H1 (cell line): ENCODE results near the gene MAMSTR. TPM values are rescaled to one million over a fixed set of nuclear protein-coding genes. Genes with fewer than 3 reads are reported as not detected.

Experiments
- ATF3 ChIP-seq: IDR thresholded peaks from 2 replicates; pipeline ENCODE4 v1.6.1; 2011; ENCODE audit warnings: low read depth, mild to moderate bottlenecking, low read length; ENCODE audit not compliant: insufficient read depth
- CBX8 ChIP-seq: fragments of 300-800, 300-1000 bp; sonication (generic); IDR thresholded peaks from 2 replicates; pipeline ENCODE4 v1.7.1; 2016; ENCODE audit warnings: low read depth, low read length, borderline replicate concordance
- EGR1 ChIP-seq: IDR thresholded peaks from 2 replicates; pipeline ENCODE4 v1.6.1; 2011; ENCODE audit warnings: low read depth, low read length, borderline replicate concordance
- KDM5A ChIP-seq: fragments of 200-600 bp; IDR thresholded peaks from 2 replicates; pipeline ENCODE4 v1.7.1; 2012; ENCODE audit warnings: mild to moderate bottlenecking, low read length, inconsistent platforms, mixed read lengths
- PHF8 ChIP-seq: fragments of 200-600 bp; sonication (generic); conservative IDR thresholded peaks from 2 replicates; pipeline ENCODE4 v1.7.1; 2012; ENCODE audit warnings: low read depth, mild to moderate bottlenecking, inconsistent platforms, low read length, moderate library complexity
- RAD21 ChIP-seq, 2 experiments: IDR thresholded peaks in 1 of 2; conservative IDR thresholded peaks in 1 of 2; 2 replicates each; pipeline ENCODE4 v1.6.1; 2011; ENCODE audit warnings: low read depth in 2 of 2, low read length in 2 of 2, improper control_type of control experiment in 1 of 2, inconsistent platforms in 1 of 2, mild to moderate bottlenecking in 1 of 2, moderate library complexity in 1 of 2
- RBBP5 ChIP-seq: IDR thresholded peaks from 2 replicates; pipeline ENCODE4 v1.7.1; 2012; ENCODE audit warnings: low read depth, mild to moderate bottlenecking, inconsistent platforms, low read length, moderate library complexity, borderline replicate concordance
- RXRA ChIP-seq: IDR thresholded peaks from 2 replicates; pipeline ENCODE4 v1.6.1; 2011; ENCODE audit warnings: low read depth, mild to moderate bottlenecking, low read length, moderate library complexity; ENCODE audit not compliant: insufficient read depth
- SIN3A ChIP-seq, 2 experiments: IDR thresholded peaks in 1 of 2; conservative IDR thresholded peaks in 1 of 2; 2 replicates each; pipeline ENCODE4 v1.6.1; 2011 to 2012; ENCODE audit warnings: low read length in 2 of 2, improper control_type of control experiment in 1 of 2, low read depth in 1 of 2, mild to moderate bottlenecking in 1 of 2
- SP1 ChIP-seq: IDR thresholded peaks from 2 replicates; pipeline ENCODE4 v1.6.1; 2011; ENCODE audit warnings: low read depth, low read length
- TAF7 ChIP-seq: optimal IDR thresholded peaks from 2 replicates; pipeline ENCODE3; 2011; ENCODE audit warnings: low read depth, mild to moderate bottlenecking, inconsistent platforms, low read length, moderate library complexity, borderline replicate concordance
- YY1 ChIP-seq: IDR thresholded peaks from 2 replicates; pipeline ENCODE4 v1.6.1; 2011; ENCODE audit warnings: low read depth, mild to moderate bottlenecking, low read length
- polyA plus RNA-seq, 7 experiments: library from polyadenylated mRNA; depleted of rRNA in 3 of 7; stranded (reverse) in 5 of 7; unstranded in 2 of 7; fragments of >200 nt in 5 of 7; fragments of 200-250 nt in 2 of 7; gene quantifications; 1 replicate in 5 of 7; 2 replicates in 1 of 7; 4 replicates in 1 of 7; pipeline versions ENCODE4 v1.2.1 to v1.2.3, GENCODE V29; 2011 to 2013; ENCODE audit warnings: missing spikeins in 2 of 7, mixed read lengths in 2 of 7
- total RNA-seq: library from RNA; stranded (reverse); fragmentation: NEBNext Ultra II Directional; extraction: Animal tissue kit (Norgen Biotek cat#: 25700); gene quantifications from 2 replicates; pipeline ENCODE4 v1.2.1, GENCODE V29; 2021

The MAMSTR gene
- total and polyA plus RNA-seq, 2 of the 8 experiments (the other 6 are each of a cell fraction or from before 2014, with no cell fraction given): 2.0 to 2.3 TPM

GRCh38 chr19:48746738-48747575 is 27.4 kb upstream of the MAMSTR start, which contains the start of gene IZUMO1 (continued):
- TF ChIP-seq ATF3 (0 out of 2 replicates have a peak, but pooled peaks have one; percentile 31), RXRA (no peak), SIN3A (conservative IDR thresholded peaks at IDR 0.05 in 1 of 2, IDR thresholded peaks at IDR 0.05 in 1 of 2; ENCODE audit: low read depth in 1 of 2, low read length in 2 of 2) (peak in 1 of 2 experiments; percentile 62; a peak in 1 of 4 replicates), SP1 (peak; percentile 8; the same call in 1 of the 2 replicates), YY1 (peak; percentile 72), RAD21 (IDR thresholded peaks at IDR 0.05 in 1 of 2, conservative IDR thresholded peaks at IDR 0.05 in 1 of 2; ENCODE audit: low read depth in 2 of 2, low read length in 2 of 2) (no peak), KDM5A (no peak), EGR1 (no peak), PHF8 (0 out of 2 replicates have a peak, but pooled peaks have one; percentile 36), TAF7 (peak; percentile 21), RBBP5 (0 out of 2 replicates have a peak, but pooled peaks have one; percentile 17), CBX8 (no peak)
